Activated CD4-positive, alpha-beta T cell treated with anti-CD3 and anti-CD28 coated beads for 48 hours (primary cell): ENCODE data around the gene SLC6A3.
A peak's percentile ranks its signal among the peaks of the same experiment; 100 is the strongest.

Experiments used
- DNase-seq: peaks from one replicate; pipeline ENCODE4 v3.0.0-alpha.2; 2020

Gene SLC6A3

GRCh38 chr5:1477341-1477740, 32.1 kb upstream of the SLC6A3 start:
- DNase-seq, result no peak

DNA sequence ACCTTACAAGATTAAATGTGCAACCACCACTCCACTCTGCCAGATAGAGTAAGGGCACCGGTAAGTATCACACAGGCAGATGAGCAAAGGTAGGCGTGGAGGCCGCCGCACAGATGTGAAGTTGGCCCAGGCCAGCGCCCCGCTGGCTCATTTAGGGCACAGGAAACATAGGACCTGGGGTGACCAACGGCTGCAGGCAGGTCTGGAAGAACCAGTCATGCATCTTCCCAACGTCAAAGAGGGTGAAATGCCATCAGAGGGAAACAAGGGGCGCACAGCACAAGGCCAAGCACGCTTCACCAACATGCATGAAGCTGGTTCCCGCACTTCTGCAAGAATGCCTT, 31.7 kb upstream of the SLC6A3 start:
- no peak for DNase-seq

- no peak for DNase-seq
Observed at GRCh38 chr5:1476181-1476966, 31.1 kb upstream of the SLC6A3 start.

DNA sequence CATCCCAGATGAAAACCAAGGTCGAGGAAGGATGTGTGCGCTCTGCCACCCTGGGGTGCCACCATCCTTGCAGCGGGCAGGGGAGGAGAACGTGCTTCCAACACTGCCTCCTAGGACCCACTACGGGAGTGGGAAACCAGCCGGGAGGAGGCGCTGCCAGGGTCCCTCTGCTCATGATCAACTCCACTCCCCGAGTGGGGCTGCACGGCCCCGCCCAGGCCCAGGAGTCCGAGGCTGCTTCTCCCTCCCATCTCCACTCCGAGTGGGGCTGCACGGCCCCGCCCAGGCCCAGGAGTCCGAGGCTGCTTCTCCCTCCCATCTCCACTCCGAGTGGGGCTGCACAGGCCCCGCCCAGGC, 30.3 kb upstream of the SLC6A3 start:
- DNase-seq, result peak; percentile 1

- peak; percentile 1 for DNase-seq
Observed at GRCh38 chr5:1474866-1475543, 29.8 kb upstream of the SLC6A3 start.

DNA sequence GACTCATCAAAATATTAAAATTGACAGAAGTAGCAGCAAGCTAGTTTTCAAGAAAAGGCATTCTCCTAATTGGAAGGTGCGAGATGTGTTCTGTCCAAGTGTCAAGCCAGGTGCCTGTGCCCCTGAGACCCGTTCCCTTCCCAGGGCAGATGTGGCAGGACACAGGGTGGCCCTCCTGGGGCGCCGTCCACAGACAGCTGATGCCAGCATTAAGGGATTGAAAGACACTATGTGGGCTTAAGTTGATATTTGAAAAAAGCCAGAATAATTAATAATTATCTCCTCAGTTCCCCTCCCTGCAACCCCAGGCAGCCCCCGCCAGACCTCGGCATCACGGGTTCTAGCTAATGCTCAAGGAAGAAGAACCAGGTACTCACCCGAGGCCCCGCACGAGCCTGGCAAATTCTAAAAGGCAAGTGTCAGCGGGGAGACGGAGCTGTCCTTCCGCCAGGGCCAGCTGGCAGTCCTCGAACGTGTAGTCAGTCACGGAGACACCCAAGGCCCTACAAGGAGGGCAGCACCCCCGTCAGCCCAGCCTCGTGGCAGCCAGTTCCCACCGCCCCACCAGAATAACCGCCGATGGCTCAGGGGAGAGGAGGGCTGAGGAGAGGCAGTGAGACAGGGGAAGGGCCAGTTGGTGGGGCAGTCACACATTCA, 29.1 kb upstream of the SLC6A3 start:
- DNase-seq, result peak; percentile 1

GRCh38 chr5:1473746-1474145, 28.5 kb upstream of the SLC6A3 start:
- no peak for DNase-seq

GRCh38 chr5:1472964-1473628, 27.9 kb upstream of the SLC6A3 start:
- DNase-seq, result peak; percentile 1

- no peak for DNase-seq
Observed at GRCh38 chr5:1471997-1472963, 27.0 kb upstream of the SLC6A3 start.

DNA sequence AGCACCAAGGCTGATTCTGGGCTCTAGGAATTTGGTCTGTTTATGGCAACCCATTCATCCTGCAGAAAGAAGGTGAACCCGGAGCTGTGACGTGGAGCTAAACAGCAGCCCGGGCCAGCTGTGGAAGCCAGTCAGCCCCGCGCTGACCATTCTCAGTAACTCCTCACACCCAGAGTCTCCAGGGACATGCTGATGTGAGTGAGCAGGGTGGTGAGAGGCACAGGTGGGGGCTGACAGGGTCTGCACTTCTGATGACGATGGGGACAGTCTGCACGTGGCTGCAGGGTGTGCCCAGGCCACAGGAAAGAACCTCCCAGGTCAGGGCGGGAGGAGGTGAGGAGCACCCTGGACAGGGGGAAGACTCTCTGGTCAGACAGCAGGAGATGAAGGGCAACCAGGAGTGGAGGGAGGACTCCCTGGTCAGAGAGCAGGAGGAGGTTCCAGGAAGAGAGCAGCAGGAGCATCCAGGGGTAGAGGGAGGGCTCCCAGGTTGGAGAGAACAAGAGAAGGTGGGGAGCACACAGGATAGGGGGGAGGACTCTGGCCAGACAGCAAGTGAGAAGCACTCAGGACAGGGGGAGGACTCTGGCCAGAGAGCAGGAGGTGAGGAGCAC, 26.1 kb upstream of the SLC6A3 start:
- DNase-seq, result peak; percentile 2

GRCh38 chr5:1470762-1471211, 25.5 kb upstream of the SLC6A3 start:
- DNase-seq, result no peak

DNA sequence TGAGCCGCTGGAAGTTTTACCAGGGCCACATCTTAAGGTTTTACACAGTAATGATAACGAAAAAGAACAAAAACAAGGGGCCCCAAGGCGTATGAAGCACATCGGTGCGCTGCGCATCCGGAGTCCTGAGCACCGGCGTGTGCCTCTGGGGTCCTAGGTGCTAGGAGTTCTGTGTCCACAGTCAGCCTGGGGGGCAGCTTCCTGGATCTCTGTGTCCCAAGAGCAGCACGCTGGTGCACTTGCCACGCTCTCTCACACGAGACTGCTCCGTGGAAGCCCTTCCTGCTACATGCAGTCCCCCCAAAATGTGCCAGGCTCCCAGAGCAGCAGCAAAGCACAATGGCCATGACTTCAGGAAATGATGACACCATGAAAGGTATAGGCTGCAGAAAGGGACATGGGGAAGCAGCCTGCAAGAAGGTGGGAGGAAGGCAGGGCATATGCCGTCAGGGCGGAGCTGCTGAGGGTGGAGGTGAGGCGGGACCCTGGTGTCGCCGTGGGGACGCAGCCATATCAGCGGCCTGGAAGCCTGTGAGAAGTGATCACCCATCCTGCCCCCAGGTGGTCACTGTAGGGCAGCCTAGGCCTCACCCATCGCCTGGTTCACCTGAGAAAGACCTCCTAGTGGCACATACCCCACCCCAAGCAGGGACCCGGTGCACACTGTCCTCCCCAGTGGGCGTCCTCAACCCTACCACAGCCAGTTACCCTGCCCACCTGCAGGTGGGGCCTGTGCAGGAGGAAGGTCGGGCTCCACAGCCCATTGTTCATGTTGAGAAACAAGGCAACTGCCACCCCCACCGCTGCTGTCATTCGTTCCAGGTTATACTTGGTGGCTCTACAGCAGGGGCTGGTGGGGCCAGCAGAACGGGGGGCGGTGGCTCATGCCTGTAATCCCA, 23.6 kb upstream of the SLC6A3 start:
- no peak for DNase-seq

GRCh38 chr5:1468247-1468612, 23.0 kb upstream of the SLC6A3 start:
- peak; percentile 46 for DNase-seq

DNA sequence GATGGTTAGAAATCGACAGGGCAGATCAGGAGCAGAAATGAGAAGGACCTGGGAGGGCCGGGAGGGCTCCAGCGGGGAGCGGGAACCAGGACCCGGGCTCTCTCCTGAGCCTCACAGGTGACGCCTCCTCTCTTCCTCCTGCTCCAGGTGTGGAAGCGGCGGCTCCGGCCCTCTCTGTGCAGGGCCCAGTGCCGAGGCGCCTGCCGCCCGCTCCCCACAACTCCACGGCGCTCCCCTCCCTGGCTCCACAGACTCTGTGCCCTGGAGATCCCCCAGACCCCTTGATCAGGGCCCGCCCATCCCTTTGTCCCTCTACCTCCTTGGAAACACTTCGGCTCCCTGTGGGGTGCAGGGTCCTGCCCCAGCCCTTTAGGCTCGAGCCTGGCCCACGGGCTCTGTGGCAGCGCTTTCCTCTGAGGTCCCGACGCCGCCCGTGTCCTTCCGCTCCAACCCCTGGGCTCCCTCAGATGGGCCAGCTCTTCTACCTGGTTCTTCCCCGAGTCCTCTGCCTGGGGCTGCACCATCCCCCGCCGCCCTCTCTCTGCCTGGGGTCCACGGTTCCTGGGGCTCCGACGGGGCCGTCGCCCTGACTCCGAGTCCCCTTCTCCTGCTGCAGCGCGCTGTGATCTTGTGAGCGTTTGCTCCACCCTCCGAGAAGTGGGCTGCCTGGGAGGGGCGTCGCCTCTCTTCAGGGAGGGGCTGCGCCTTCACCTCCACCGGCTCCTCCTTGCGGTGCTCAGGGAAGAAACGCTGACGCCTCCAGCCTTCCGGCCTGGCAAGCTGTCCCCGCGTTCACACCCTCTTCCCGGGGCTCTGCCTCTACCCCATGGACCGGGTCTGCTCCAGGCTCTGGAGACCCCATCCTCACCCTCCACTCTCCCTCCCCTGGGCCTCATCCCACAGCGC, 22.4 kb upstream of the SLC6A3 start:
- DNase-seq, result no peak

GRCh38 chr5:1466631-1467265, 21.5 kb upstream of the SLC6A3 start:
- DNase-seq, result no peak

DNA sequence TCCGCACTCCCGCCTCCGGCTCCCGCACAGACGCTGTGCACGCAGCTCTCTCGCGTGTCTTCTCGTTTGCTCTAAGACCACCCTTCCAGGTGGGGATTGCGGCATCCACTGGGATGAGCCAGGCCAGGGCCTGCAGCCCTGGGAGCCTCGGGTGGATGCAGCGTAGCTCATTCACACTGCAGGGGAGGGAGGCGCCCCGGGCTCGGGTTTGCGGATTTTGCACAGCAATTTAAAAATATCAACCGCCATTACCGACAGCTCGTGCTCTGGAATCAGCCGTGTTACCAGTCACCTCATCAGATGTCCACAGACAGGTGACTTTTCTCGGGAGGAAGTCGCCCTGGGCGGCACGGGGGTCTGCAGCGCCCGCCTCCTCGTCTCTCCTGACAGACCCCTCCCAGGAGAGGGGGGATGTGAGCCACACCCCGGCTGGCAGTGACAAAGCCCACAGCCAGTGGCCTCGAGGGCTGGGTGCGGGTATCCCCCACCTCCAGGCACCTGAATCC, 20.8 kb upstream of the SLC6A3 start:
- DNase-seq, result no peak

- no peak for DNase-seq
Observed at GRCh38 chr5:1465117-1465516, 19.9 kb upstream of the SLC6A3 start.

- no peak for DNase-seq
Observed at GRCh38 chr5:1464511-1464910, 19.3 kb upstream of the SLC6A3 start.

- no peak for DNase-seq
Observed at GRCh38 chr5:1464096-1464446, 18.8 kb upstream of the SLC6A3 start.
